D341Med (cell line): Measurements from ENCODE around the gene PPP2R3B.
"Not testable (repeated sequence)": the region's sequence is repeated elsewhere in the genome, so short reads cannot be mapped to it uniquely, and the experiment has no call there.

Experiments
- DNase-seq: peaks from one replicate; pipeline ENCODE4 v3.0.0; 2012; ENCODE audit warnings: low spot score

The PPP2R3B gene

DNA sequence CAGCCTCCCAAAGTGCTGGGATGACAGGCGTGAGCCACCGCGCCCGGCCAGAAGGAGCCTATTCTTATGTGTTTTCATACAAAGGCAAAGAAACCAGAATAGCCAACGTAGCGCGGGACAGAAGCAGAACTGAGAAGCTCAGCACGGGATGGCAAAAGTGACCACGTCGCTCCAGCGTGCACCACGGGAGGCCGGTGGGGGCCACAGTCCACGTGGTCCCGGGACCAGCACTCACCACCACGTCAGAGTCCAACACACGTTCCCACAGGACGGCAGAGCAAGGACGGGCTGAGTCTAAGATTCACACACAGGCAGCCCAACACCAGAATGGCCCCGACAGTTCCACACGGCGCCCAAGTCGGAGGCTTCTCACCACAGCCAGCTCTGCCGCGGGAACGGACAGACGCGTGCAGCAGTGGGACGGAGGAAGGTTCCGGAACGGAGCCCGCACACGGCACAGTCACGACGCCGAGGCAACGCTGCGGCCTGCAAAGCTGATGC is 49.3 kb downstream of the PPP2R3B start:
- no peak for DNase-seq

DNA sequence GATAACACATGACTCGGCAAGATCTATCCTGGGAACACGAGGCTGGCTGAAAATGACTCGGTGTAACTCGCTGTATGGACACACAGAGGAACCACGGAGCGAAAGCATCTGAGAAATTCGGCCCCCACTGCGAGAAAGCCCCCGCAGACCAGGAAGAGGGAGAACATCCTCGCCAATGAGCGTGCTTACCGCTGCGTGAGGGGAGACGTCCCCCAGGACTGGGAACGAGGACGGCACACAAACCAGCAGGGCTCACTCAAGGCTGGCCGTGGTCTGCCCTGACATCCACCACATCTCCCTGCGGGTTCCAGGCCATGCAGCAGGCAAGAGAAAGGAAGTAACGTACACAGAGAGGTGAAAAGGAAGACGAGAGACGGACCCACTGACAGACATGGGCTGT is 50.5 kb downstream of the PPP2R3B start:
- DNase-seq: no peak

DNA sequence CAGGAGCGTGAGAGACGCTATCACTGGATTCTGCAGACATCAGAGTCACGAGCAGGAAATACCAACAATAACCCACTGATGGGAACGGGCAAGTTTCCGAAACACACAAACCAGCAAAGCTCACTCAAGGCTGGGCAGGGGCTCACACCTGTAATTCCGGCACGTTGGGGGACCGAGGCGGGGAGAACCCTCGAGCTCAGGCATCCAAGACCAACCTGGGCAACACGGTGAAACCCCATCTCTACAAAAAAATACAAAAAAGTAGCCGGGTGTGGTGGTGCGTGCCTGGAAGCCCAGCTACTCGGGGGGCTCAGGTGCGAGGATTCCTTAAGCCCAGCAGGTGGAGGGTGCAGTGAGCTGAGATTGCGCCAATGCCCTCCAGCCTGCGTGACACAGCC is 51.0 kb downstream of the PPP2R3B start:
- DNase-seq: no peak

- no peak for DNase-seq
These were observed 51.5 kb downstream of the PPP2R3B start for GRCh38 chrX:334971-335757.

DNA sequence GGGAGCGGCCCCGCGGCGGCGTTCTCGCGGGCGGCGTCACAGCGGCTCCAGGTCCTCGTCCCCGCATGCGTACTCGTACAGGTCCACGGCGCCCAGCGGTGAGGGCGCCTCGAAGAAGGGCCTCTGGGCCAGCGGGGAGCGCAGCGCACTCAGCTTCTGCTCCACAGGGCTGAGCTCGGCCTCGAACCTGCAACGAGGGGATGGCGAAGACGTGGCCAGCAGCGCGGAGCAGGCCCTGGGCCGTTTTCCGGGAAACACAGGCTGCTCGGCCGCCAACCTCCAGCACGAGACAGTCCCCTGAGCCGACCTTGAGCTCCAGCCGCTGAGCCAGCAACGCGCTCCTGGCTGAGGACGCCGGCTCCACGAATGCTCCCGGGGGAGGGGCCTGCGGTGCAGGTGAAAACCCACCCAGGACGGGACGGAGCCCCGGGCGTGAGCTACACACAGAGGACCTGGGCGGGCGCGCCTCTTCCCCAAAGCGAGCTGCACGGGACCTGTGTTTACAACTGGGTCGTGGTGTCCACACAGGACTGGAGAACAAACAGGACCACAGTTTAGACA is 52.3 kb downstream of the PPP2R3B start:
- no peak for DNase-seq

DNA sequence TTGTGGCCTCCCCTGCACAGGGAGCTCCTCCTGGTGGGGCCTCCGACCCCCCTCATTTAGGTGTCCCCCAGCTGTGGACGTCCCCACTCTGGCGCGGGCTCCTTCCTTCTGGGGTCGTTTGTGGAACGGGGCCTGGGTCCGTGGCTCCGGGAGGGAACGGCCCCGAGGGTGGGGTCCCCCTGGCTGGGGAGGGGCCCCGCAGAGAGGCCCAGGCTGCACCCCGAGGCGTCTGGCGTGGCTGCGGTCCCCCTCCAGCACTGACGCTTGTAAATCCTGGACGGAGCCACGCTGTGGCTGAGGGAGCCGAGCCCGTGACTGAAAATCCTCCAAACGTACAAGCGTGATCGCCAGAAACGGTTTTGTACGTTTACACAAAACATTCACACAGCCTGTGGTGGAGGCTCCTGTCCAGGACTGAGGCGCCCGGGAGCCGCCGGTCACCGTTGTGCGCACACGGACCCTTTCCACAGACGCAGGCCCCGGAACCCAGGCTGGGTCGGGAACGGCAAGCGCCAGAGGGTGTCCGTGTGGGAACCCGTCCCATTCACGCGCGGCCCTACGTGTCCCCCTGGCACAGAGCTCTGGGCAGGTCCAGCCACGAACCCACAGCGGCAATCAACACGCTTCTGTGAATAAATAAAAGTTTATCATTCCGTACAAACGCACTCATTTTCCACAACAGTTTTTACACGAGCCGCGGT is 52.9 kb downstream of the PPP2R3B start:
- DNase-seq: no peak

GRCh38 chrX:332916-333610 is 53.6 kb downstream of the PPP2R3B start:
- no peak for DNase-seq

DNA sequence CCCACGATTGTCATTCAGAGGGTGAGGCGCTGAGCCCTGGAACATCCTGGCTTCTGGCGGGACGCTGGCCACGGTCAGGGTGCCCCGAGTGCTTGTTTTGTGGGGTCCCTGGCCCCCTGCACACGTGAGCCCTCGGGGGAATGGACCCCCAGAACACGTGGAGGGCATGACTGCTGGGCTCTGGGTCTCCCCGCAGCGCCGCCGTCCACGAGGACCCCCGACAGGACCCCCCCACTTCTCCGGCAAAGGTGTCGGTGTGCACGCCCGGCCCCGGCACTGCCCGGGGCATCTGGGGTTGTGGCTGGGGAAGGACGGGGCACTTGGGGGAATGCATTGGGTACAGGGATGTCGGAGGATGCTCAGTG is 54.2 kb downstream of the PPP2R3B start:
- no peak for DNase-seq

DNA sequence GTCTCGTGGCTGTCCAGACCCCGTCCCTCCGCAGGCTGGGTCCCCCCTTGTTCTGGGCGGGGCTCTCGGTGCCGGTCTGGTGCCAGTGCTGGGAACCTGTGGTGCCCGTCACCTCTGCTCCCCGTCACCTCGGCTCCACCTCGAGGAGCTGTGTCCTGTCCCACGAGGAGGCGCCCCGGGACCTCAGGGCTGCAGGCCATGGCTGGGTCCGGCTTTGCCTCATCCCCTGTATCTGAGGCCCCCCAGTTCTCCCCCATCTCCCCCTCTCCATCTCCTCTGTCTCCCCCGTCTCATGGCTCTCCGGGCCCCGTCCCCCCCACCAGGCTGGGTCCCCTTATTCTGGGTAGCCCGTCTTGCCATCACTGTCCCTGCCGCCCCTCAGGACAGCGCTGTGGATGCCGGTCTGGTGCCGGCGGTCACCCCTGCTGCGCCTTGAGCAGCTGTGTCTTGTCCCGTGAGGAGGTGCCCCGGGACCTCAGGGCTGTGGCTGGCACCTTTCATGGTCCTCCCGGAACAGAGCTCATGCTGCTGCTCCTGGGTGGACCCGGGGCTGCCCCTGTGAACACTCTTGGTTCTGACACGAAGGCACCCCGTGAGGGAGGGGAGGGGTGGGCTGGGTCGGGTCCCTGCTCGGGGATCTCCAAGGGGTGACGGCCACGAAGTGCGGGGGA is 54.7 kb downstream of the PPP2R3B start:
- DNase-seq: no peak

DNA sequence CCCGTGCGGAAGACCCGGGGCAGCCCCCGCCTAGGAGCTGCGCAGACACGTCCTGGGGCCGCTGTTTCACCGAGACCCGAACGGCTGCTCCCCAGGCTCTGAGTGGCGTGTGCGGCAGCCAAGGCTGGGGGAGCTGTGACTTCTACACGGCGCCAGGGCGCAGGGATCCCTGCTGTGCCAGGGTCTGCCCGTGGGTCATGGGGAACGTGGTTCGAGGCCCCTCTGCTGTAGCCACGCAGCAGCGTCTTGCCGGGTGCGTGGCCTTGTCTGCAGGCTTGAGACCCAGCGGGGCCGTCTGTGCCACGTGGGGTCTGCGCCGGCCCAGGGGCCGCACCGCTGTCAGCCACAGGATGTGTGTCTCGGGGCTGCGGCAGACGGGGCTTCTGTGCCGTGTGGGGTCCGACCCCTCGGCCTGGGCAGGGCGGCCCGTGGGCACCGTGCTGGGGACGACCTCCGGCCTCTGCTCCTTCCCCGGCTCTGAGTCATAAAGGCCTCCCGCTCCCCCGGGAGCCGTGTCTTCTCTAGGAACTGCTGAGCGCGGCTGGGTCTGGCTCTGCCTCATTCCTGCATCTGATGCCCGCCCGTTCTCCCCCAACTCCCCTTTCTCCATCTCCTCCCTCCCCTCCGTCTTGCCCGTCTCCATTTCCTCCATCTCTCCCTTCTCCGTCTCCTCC is 55.4 kb downstream of the PPP2R3B start:
- no peak for DNase-seq

DNA sequence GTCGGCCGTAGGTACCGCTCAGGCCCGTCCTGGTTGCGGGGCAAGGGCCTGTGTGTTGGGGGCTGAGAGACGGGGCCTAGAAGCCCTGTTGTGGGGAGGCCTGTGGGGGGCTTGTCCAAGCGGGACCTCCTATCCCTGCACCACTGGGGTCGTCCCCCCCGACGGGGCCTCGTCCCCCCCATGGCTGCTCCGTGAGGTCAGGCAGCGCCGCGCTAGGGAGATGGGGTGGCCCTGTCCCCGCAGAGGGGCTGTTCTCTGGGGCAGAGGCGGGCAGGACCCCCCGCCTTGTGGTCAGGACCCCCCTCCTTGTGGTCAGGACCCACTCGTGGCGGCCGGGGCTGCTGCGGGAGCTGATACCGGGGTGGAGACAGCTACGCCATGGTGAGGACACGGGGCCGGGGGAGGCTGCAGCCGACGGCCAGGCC is 56.0 kb downstream of the PPP2R3B start:
- no peak for DNase-seq

GRCh38 chrX:330141-330725 is 56.5 kb downstream of the PPP2R3B start:
- not testable (repeated sequence) for DNase-seq

DNA sequence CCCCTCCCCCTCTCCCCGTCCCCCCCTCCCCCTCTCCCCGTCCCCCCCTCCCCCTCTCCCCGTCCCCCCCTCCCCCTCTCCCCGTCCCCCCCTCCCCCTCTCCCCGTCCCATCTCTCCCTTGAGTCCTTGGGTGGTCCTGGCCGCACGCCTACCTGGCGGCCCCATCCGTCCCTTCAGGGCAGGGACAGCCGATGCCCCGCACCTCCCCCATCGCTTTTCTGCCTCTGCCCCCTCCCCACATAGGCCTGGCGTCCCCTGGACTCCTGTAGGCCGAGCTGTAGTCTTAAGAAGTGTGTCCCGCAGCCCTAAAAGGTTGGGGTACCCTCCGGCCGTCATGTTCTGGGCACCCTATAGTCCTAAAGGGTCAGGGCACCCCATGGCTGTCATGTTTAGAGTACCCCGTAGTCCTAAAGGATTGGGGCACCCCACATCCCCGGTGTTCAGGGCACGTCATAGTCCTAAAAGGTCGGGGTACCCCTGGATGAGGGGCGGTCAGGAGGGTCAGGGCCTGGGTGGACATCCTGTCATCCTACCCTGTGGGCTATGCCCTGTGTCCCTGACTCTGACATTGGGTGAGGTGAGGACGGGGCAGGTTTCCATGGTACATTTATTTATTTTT is 57.3 kb downstream of the PPP2R3B start:
- DNase-seq: no peak

- DNase-seq: no peak
These were observed 59.0 kb downstream of the PPP2R3B start for GRCh38 chrX:327660-328126.

DNA sequence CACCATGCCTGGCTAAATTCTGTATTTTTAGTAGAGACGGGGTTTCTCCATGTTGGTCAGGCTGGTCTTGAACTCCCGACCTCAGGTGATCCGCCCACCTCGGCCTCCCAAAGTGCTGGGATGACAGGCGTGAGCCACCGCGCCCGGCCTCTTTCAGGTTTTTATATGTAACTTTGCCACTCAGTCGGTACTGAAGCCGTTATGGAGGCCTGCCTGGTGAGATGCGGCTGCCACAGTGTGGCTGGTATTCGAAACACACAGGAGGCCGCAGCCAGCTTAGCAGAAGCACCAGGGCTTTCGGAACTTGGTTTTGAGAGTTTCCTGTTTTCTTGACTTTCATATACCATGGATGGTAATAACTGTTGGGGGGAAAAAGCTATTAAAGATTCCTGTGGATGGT is 62.0 kb downstream of the PPP2R3B start:
- not testable (repeated sequence) for DNase-seq

DNA sequence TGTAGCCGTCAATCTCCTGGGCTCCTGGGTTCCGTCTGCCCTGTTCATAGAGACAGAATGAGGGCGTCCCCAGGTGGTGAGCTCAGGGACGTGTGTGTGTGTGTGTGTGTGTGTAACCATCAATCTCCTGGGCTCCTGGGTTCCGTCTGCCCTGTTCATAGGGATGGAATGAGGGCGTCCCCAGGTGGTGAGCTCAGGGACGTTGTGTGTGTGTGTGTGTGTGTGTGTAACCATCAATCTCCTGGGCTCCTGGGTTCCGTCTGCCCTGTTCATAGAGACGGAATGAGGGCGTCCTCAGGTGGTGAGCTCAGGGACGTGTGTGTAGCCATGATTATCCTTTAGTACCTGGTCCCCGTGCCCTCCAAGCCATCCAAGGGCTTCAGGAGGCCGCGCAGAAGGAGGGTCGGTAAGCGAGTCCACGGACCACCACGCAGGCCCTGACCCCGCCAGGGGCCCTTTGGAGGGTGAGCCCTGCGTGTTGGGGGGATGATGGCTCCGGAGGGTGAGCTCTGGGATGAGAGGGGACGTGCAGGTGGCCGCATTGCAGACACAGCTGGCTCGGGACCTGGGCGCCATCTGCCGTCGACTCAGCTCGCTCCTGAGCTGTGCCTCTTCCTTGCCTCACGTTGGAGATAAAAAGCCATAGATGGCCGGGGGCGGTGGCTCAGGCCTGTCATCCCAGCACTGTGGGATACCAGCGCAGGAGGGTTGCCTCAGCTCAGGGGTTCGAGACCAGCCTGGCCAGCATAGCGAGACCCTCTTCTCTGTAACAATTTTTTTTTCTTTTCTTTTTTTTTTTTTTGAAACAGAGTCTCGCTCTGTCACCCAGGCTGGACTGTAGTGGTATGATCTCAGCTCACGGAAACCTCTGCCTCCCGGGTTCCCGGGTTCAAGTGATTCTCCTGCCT is 62.7 kb downstream of the PPP2R3B start:
- peak; percentile 74 for DNase-seq

DNA sequence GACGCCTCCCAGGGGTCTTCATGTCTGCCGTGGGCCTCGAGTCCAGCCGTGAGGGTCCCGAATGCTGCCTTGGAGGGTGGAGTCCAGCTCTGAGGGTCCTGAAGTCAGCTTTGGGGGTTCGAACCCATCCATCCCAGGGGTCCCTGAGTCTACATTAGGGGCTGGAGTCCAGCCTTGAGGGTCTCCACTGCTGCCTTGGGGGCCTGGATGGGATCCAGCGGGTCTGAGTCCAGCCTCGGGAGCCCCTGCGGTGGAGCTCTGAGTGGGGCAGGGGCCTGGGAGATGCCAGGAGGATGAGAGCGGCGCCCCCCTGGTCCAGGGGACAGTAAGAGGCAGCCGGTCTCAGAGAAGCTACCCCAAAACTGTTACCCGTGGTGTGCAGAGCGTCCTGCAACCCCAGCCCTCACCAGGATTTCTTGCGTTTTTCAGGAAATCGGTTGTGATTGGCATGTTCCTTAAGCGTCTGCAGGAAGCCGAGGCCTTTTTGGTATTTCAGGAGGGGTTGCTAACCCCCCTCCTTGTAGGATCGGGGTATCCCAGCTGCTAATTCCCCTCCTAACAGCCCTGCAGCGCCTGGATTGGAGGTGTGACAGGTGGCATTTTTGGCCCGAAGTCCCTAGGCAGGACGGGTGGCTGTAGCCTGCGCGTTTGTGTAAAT is 66.5 kb downstream of the PPP2R3B start:
- no peak for DNase-seq

GRCh38 chrX:319579-320125 is 67.1 kb downstream of the PPP2R3B start:
- no peak for DNase-seq
